Activated CD8-positive, alpha-beta memory T cell treated with anti-CD3 and anti-CD28 coated beads, Interleukin-2, amount 50 U/mL, for 1 hour (primary cell): ENCODE data around the gene TMEM131.
"Not testable (repeated sequence)": the region's sequence is repeated elsewhere in the genome, so short reads cannot be mapped to it uniquely, and the experiment has no call there.

ENCODE experiments used
- DNase-seq: peaks from one replicate; pipeline ENCODE4 v3.0.0-alpha.2; 2020; ENCODE audit errors: extremely low read depth

The TMEM131 gene

DNA sequence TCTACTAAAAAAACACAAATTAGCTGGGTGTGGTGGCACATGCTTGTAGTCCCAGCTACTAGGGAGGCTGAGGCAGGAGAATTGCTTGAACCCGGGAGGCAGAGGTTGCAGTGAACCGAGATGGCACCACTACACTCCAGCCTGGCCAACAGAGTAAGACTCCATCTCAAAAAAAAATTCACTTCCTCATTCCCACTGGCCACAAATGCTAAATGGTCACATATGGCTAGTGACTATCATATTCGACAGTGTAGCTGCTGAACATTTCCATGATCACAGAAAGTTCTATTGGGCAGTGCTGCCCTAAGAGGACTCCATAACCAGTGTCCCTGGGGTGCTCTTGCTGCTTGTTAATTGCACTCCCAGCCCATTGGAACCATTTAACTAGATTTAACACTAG is 26.3 kb upstream of the TMEM131 start:
- not testable (repeated sequence) for DNase-seq

DNA sequence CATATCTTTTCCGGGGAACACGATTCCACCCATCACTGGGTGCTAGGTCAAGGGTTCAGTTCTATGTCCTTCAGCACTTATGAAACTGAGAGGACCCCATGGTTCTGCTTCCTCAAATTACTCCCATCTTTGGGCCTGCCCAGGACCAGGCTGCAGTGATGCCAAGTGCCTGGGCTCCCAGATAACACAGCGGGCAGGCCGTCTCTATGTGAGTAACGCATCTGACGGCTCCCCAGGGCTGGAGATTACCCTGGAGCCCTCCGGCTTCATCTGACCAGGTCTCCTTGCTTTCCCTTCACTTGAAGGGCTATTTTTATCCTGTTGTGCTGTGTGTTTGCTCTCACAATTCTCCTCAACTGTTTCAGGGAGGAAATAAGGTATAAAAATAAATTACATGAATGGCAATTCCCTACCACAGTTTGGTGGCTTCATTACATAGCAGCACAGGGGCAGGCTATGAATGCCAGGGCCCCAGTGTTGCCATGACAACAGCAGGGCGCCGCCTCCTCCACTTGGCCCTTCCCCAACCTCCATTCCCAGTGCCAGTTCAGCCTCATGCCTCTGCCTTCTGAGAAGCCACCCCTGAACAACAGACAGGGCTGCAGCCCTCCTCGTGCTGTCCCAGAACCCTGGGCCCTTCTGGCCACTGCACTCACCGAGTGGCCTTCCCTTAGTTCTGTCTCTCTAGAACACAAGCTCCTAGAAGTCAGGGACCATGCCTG is 25.4 kb upstream of the TMEM131 start:
- DNase-seq, result no peak

DNA sequence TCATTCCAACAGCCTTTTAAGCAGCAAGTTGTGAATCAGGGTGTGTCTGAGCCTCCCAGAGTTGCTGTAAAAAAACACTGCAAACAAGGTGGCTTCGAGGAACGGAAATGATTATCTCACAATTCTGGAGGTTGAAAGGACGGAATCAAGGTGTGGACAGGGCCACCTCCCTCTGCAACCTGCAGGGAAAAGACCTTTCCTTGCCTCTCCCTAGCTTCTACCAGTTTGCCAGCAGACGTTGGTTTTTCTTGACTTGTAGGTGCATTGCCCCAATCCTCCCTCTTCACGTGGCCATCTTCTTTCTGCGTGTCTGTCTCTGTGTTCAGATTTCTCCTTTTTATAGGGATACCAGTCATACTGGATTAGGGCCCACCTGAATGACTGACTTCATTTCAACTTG is 24.8 kb upstream of the TMEM131 start:
- DNase-seq, result no peak

GRCh38 chr2:98016908-98017670 is 21.3 kb upstream of the TMEM131 start:
- no peak for DNase-seq

DNA sequence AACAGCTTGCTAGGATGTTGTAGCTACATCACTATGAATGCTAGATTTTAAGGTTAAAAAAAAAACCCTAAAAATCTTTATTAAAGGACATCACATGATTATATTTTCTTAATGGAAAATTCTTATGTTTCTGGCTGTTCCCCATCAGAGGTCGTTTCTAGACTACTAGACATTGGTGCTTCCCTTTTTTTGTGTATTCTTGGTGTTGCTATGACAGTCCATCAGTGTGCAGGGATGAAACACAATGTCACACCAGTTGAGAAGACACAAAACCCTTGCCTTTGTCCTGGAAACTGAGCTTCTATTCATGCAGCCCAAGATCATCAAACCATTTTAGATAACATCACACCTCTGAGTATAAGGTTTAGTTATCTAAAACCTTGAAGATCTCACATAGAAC is 19.9 kb upstream of the TMEM131 start:
- no peak for DNase-seq

- no peak for DNase-seq
Measured at GRCh38 chr2:98014379-98014778, 18.6 kb upstream of the TMEM131 start.

- DNase-seq, result no peak
Measured at GRCh38 chr2:98013407-98014042, 17.8 kb upstream of the TMEM131 start.

GRCh38 chr2:98012561-98012991 is 16.8 kb upstream of the TMEM131 start:
- no peak for DNase-seq

DNA sequence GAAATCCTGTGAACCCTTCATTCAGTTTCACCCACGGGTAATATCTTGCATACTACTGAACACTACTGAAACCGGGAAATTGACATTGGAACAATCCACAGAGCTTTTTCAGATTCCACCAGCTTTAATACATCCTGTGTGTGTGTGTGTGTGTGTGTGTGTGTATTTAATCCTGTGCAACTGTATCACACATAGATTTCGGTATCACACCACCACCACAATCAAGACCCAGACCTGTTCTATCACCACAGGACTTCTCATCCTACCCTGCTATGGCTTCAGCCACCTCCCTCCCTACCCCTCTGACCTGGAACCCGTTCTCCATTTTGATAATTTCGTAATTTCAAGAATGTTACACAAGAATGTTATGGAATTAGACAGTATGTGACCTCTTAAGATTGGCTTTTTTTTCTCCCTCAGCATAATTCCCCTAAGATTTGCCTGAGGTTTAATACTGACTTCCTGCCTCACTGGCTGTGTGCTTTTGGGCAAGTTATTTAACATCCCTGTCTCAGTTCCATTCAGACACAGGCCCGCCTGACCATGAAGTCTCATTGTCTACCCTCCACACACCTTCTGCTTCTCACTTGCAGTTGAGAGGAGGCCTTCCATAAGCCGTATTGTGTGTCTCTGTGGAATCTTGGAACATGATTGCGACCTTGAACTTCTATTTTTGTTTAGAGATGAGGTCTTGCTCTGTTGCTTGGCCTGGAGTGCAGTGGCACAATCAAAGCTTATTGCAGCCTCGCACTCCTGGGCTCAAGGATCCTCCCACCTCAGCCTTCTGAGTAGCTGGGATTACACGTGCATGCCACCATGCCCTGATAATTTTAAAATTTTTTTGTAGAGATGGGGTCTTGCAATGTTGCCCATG is 14.4 kb upstream of the TMEM131 start:
- no peak for DNase-seq

DNA sequence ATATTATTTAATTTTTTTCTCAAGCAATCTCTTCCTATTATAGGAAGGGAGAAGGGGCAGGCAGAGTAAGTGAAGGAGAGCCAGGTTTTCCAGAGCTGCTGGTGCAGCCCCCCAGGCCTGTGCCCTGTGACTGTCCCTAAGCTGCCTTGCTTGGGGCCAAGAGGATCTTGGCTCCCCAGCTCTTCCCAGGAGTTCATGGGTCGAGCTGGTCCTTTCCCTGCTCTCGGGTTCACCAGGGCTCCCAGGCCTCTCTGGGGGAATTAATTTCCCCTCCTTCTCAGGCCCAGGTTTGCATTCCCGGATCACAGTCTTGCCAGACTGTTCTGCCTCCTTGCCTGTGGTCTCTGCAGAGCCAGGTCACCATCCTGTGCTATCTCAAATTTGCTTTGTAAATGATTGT is 12.7 kb upstream of the TMEM131 start:
- DNase-seq, result no peak

- no peak for DNase-seq
Measured at GRCh38 chr2:98006378-98006777, 10.6 kb upstream of the TMEM131 start.

DNA sequence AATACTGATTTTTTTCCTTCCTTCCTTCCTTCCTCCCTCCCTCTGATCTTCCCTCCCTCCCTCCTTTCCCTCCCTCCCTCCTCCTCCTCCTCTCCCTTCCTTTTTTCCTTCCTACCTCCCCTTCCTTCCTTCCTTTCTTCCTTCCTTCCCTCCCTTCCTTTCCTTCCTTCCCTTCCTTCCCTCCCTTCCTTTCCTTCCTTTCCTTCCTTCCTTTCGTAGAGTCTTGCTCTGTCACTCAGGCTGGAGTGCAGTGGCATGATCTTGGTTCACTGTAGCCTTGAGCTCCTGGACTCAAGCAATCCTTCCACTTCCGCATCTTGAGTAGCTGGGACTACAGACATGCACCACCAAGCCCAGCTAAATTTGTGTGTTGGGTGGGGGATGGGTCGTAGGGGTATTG is 8.9 kb upstream of the TMEM131 start:
- DNase-seq, result no peak

GRCh38 chr2:98004047-98004446 is 8.3 kb upstream of the TMEM131 start:
- no peak for DNase-seq

DNA sequence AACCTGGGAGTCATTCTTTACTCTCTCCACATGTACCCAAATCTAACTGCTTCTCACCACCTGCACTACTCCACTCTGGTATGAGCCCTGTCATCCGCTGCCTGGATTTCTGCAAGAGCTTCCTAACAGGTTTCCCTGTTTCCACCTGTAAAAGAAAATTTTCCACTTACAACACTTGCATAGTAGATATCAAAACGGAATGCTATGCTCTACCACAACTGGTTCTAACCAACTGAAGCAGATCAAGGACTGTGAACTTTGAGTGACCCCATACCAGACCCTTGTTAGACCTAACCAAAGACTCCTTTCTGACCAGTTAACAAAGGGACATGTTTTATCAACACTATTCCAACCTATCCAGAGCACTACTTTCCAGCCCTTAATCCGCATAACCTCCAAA is 3.8 kb upstream of the TMEM131 start:
- no peak for DNase-seq

GRCh38 chr2:97998431-97999005 is 2.8 kb upstream of the TMEM131 start:
- no peak for DNase-seq

GRCh38 chr2:97997784-97998392 is 2.1 kb upstream of the TMEM131 start:
- no peak for DNase-seq

- no peak for DNase-seq
Measured at GRCh38 chr2:97996679-97997078, 931 bp upstream of the TMEM131 start.

DNA sequence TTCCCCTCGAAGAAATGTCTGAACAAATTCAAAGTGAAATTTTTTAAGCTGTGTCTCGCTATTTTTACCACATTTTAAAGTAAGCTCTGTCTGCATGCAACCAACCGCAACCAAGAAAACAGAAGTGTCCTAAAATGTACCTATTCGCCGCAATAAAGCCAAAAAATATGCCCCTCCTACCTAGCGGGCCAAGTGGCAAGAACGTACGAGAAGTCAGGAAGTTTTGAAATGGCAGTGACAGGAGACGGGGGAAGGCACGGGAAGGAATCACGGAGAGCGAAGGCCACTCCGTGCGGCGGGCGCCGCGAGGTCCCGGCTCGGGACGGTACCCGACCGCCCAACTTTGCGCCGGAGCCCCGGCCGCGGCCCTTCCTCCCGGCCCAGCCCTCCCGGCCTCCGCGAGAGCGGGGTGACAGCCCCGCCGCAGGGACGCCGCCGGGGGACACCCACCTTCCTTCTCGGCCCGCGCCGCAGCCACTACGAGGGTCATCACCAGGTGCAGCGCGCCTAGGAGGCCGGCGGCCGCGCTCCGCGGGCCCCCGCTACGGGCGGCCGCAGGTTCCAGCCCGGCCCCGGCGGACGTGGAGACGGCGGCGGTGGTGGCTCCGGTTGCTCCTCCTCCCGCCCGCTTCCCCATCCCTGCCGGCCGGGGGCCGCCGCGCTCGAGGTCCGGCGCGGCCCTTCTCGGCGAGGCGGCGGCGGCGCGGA is 568 bp downstream of the TMEM131 start:
- DNase-seq, result no peak

- no peak for DNase-seq
Measured at GRCh38 chr2:97994476-97994875, 1.3 kb downstream of the TMEM131 start.

DNA sequence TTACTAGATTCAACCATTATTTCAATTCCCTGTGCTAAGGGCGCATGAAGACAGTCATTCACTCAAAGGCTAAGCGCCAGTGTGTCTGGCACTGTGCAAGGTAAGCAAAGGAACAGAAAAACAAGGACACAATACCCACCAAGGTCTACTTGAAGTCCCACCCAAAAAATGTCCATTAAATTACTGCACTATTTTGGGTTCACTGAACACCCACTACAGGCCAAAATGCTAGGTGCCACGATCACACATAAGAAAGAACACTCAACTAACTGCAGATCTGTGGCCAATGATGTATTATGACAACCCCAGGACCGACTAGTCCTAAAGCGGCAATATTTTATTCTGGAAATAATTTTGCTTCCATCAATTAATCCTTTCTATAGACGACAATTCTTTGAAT is 1.8 kb downstream of the TMEM131 start:
- DNase-seq, result no peak
